TTC549 (cell line): ENCODE measurements around the gene ACTG1.

ENCODE experiments used
- FAIRE-seq: peaks from 2 replicates; lab custom pipeline; 2012; peaks lifted over from hg19 to GRCh38; lab: Jason Lieb, UNC

Gene ACTG1

DNA sequence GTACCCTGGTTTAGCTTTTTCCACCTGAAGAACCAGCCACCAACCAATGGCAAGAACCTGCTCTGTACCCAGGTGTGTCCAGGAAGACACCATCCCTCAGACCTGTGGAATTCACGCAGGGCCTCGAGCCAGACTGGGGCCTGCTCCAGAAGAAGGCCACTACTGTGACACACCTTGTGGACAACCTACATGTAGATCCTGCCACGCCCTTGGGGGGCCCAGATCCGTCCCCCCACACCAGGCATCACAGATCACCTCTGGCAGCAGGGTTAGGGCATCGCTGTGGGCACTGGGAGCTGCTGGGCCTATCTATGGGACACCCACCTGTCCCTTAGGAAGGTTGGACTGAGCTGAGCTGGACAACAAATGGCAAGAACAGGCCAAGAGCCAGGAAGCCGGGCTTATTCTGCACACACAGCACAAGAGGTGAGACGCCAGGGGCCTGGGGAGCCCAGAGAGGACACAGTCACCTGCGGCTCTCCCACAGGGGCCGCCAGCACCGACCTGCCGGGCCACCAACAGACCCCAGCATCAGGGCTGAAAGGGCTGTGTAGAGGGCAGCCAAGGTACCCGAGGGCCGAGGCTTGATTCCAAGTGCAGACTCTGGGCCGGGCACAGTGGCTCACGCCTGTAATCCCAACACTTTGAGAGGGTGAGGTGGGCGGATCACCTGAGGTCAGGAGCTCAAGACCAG, 31.8 kb upstream of the ACTG1 start:
- FAIRE-seq, result no peak

DNA sequence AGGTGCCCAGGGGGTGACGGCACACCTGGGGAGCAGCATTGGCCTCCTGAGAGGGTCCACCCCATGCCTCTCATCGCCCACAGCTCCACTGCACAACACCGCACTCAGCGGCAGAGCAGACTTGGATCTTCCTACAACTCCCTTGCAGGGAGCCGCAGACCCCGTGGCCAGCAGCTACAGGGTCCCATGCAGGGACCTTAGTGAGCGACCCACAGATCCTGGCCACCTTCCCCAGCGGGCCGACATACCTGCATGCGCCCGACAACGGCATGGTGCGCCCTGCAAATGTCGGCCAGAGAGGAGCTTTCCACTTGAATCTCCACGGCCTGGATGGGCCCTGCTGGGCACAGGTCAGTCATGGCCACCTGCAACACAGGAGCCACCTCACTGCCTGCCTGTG, 31.2 kb upstream of the ACTG1 start:
- FAIRE-seq, result no peak

DNA sequence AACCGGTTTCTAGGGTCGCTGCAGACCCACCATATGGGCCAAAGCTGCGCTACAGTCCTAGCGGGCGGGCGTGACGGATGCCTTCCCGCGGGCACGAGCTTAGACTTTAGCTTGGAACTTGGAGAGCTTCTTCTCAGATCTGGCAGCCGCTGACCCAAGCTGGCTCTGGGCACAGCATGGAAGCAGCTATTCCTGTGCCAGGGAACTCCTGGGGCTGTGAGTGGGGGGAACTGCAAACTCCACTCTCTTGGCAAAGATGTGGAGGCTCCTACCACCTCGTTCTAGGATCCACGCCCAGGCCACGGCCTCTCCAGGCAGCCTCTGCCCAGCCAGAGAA, 30.7 kb upstream of the ACTG1 start:
- no peak for FAIRE-seq

DNA sequence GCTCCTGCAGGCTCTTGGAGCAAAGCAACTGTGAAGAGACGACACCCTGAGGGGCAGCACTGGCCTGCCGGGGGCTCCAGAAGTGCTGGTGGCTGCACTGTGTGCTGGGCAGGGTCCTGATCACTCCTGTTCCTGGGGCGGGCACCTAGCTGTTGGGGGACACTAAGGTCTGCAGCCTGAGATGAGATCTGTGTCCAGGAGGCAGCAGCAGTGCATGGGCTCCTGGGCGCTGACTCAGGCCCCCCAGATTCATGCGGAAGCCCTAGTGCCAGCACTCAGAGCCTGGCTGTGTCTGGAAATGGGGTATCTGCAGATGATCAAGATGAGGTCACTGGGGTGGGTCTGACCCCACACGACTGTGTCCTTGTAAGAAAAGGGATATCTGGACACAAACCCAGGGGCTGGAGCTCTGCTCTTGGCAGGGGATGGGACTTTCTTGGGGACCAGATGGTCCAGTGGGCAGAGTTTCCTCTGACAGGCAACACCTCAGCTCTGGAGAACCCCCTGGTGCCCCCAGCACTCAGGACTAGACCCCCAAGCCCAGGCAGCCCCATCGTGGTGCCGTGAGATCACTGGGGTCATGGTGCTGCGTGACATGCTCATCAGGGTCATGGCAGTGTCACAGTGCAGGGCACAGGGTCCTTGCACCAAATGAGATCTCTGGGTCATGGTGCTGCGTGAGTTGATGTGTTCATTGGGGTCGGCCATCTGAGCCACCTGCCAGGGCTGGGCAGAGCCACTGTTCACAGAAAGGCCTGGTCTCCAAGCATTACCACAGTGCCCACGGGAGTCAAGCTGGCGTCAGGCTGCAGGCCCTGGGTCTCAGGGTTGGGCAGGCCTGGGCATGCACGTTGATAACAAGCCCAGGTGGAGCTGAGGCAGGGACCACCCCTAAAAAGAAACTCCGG, 30.1 kb upstream of the ACTG1 start:
- no peak for FAIRE-seq

DNA sequence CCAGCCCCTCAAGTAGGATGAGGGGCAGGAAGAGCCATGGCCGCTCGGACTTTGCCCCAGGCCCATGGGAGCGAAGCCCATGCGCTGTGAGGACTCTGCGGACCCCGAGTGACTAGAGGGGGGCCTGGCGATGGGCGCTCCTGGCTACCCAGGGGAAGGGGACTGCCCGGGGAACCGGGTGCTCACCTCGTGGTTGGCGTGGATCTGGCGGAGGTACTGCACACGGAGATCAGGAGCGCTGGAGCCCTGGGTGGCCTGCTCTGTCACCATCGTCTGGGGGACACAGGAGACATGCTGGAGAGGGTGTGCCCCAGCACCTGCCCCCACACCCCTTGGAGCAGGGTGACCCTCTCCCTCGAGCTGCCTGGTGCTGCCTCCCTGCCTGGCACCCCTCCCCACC, 28.5 kb upstream of the ACTG1 start:
- no peak for FAIRE-seq

DNA sequence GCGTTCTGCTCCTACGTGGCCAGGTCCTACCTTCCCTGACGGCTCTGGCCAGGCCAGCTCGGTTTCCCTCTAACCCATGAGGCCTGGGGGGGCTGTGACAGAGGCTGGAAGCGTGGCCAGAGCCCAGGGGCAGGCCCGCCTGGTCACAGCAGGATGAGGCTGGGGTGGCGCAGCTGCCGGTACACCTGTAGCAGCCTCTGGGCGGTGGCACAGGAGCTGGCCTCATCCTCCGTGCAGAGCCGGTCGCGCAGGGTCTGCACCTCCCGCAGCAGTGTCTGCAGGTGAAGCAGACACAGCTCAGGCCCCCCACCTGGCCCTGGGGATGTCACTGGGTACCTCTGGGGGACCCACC, 28.1 kb upstream of the ACTG1 start:
- FAIRE-seq, result no peak

DNA sequence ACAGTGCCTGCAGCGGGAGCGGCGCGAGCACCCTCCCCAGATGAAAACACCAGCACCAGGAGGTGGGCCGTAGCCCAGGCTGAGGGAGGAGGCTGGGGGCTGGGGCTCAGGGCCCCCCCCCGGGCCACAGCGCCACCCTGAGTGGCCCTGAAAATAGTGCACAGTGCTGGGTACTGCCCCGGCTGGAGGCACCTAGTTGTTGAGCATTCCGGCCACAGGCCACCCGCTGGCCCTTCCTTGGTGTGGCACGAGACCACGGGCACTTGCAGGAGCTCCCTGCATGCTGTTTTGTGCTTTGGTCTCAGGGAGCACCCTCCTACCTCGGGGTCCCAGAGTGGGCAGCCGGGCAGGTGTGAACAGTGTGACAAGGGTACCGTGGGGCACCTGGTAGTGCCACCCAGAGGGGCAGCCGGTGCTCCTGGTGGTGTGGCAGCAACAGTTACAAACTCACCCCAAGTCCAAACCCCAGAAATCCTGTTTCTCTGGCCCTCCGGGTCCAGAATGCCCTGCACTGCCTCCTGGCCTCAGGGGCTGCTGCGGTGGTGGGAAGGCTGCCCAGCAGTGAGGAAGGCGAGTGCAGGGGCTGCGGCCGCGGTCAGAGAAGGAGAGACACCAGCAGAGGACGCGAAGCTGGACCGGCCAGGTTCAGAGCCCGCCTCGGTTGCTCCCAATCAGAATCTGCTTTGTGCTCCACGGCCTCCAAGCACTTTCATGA, 27.5 kb upstream of the ACTG1 start:
- FAIRE-seq, result no peak

DNA sequence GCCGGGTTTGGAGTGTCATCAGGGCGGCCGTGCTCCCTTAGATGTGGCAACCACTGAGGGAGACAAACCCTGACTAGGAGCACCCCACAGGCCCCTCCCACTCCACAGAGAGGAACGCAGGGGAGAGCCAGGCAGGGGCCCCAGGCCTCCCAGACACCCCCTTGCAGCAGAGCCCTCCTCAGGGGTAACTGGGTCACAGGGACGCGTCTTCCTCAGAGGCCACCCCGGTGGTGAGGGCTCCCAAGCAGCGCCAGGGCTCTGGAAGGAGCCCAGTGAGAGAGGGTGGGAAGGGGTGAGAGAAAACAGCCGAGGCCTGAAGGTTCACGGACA, 26.9 kb upstream of the ACTG1 start:
- FAIRE-seq, result no peak

DNA sequence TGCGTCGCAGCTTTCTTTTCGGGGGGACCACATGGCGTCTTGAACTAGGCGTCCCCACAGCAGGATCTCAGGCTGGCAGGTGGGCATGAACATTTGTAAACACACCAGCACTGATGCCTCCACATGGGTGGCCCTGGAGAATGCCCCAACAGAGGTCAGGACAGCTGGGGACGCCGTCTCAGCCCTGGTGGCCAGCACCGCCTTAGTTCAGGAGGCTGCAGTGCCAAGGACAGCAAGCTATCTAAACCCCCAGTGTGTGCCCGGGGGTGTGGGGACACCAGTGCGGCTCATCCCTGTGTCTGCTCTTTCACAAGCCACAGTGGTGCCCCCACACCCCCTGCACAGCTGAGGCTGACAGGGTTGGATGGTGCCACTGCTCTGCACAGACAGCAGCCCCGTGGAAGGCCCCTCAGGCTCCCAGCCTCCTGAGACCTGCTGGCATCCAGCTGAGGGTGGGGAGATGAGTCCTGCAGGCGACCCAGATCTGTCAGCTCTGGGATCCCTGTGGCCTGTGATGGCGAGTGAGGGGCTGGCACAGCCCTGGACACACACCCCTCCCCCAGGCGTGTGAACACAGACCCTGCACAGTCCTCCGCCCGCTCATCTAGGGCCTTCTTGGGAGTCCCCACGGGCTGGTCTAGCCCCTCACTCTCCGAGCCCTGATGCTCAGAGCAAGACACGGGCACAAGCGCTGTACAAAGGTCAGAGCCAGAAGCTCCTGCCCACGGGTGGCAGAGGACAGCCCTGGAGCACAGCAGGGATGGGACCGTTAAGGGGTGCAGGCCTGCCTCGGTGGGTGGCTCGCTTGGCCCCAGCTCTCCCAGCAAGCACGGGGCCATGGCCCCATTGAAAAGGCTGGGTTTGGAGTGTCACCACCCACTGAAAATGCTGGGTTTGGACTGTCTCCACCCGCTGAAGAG, 26.3 kb upstream of the ACTG1 start:
- no peak for FAIRE-seq

DNA sequence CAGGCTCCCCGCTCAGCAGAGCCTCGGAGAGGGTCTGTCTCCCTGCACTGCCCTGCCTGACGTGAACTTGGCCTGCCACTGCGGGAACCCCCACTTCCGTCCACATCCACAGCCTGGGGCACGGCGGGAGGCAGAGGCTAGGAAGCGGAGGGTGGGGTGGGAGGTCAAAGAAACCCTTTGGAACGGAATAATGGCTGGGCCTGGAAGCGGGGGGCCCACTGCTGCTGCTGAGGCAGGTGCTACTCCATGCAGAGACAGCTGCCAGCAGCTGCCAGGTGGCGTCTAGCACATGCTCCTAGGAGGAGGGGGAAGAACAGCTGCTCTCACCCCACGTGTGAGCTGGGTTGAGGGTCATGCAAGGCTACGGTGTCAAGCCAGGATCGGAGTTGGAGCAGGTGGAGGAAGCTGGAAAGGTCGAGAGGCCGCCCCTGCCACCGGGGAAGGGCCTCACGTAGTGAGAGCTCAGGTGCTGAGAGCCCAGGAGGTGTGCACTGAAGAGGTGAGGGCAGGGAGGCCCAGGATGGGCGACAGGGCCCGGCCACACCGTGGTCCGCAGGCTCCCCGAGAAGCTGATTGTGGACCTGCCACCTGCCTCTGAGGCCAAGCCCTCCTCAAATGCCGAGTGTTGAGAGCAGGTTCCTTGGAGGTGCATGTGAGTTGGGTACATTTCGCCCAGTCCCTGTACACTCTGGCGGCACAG, 25.4 kb upstream of the ACTG1 start:
- FAIRE-seq, result no peak

DNA sequence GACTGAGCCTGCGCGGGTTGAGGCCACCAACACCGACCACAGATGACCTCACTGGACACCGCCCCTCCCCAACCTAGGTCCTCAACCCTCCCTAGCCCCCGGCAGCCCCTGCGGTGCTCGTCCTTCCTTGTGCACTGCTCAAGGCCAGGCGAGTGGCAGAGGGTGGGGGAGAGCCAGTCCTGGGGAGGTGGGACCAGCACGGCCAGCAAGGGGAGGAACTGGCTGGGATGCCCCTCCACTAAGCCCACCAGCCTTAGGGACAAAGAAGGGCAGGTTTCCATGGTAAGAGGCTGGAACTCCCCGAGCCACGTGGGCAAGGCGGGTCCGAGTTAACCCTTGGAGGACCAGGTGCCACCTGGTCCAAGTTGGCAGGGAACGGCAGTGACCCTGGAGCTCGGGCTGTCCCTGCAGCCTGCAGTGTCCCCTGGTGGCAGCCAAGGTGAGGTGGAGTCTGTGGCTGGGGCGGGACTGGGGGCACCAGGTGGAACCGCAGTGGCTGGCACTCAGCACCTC, 24.8 kb upstream of the ACTG1 start:
- FAIRE-seq, result no peak

DNA sequence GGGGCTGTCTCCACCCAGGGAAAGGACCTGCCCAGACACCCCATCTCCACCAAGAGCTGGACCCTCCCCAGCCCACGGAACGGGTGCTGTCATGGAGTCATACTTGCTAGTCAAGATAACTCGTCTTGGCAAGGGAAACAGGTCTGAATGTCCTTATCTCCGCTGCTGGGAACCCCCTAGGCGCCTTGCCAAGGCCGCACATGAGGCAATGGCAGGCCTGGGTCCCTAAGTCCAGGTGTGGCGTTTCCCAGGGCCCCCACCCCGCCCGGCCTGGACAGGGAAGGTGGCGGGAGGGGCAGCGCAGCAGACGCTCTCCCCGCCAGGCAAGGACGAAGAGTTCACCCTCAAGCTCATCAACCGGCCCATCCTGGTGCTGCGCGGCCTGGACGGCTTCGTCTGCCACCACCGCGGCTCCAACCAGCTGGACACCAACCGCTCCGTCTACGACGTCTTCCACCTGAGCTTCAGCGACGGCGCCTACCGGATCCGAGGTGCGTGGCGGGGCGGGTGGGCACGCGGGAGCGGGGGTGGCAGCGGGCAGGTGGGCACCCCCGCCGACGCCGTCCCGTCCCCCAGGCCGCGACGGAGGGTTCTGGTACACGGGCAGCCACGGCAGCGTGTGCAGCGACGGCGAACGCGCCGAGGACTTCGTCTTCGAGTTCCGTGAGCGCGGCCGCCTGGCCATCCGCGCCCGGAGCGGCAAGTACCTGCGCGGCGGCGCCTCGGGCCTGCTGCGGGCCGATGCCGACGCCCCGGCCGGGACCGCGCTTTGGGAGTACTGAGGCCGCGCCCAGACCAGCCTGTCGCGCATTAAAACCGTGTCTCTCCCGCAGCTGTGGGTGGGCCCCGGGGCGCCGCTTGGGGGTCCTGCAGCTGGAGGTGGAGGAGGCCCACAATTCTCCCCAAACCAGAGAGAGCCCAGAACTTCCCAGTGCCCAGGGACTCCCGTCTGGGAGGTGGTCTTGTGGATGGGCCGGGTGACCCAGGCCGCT, 24.0 kb upstream of the ACTG1 start:
- FAIRE-seq, result no peak

DNA sequence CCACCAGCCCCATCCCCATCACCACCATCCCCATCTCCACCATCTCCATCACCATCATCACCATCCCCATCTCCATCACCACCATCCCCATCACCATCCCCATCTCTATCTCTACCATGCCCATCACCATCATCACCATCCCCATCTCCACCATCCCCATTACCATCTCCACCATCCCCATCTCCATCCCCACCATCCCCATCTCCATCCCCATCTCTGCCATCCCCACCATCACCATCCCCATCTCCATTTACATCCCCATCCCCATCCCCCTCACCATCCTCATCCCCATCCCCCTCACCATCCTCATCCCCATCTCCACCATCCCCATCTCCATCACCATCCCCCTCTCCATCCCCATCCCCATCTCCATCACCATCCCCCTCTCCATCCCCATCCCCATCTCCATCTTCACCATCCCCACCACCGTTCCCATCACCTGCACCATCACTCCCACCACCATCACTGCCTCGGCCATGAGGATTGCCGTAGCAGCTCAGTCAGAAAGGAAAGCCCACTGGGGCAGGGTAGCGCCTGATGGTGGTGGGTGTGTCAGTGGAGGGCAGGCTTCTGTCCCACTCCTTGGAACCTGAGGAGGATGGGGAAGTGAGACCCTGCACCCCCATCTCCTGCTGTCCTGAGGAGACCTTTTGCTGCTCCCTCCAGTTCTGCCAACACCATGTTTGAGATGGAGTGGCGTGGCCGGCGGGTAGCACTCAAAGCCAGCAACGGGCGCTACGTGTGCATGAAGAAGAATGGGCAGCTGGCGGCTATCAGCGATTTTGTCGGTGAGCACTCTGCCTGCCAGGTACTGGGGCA, 23.1 kb upstream of the ACTG1 start:
- no peak for FAIRE-seq

DNA sequence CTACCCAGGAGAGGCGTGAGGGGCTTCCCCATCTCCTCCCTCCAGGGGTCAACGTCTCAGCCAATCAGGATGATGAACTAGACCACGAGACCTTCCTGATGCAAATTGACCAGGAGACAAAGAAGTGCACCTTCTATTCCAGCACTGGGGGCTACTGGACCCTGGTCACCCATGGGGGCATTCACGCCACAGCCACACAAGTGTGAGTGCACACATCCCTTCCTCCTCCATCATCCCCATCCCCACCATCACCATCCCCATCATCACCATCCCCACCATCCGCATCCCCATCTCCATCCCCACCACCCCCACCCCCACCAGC, 22.4 kb upstream of the ACTG1 start:
- FAIRE-seq, result no peak

DNA sequence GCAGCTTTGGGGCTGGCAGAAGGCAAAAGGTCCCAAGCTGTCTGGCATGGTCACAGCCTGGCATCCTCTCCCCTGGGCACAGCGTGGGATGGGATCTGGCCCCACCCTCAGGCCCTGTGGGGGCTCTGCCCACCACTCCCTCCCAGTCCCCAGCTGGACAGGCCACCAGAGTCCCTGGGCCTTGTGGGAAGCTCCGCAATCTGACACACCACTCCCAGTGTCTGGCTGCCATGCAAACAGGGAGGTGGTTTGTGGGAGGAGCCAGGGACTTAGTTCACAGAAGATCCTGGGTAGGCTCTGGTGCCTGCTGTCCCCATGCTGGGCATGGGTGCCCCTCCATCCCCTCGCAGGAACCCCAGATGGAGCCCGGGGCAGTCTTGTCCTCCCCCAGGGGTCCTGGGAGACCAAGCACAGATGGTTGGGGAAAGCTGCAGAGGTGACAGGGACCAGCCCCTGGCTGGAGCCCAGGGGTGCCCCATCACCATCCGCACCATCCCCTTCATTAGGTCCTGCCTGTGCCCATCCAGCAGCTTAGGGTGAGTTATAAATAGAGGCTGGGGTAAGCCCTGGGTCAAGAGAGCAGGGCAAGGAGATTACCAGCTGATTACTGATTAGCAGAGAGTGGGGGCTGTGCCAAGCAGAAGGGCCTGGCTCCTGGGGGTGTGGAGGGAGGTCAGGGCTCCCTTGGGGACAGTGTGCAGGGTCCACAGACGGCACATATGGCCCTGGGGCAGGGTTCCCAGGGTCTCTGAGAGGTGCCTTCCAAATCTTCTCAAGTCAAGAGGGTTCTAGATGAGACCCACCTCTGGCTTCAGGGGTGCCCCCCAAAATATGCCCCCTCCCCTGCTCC, 21.8 kb upstream of the ACTG1 start:
- no peak for FAIRE-seq

DNA sequence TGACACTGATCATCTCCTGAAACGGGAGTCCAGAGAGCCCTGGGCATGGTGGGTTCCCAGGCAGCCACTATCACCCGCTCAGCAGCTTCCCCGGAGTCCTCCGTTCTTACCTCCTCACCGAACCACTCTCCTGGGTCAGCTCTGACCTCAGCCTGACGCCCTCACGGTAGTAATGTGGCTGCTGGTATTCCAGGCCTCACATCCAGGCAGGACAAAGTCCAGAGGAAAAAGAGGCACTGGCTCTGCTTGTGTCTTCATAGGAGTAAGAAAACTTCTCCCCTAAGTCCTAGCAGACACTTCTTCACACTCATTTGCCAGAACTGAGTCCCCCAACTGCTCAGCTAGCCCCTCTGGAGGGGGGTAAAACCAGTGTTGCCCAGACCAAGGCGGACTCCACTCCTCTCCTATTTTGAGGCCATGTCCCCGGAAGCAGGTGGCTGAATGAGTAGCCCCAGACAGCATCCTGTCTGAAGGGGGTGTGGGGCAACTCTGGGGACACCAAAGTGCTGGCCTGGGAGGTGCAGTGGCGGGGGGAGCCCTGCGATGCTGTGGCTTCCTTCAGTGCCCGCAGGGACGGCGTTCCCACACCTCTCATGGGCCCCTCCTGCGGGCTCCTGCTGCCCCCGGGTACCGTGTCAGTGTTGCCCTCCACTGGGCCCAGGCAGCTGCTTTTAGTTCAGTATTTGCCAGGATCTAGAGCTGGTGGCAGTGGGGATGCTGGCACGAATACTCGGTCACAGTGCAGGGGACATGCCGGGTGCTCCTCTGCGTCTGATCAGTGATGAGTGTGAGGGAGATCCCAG, 20.9 kb upstream of the ACTG1 start:
- FAIRE-seq, result no peak

DNA sequence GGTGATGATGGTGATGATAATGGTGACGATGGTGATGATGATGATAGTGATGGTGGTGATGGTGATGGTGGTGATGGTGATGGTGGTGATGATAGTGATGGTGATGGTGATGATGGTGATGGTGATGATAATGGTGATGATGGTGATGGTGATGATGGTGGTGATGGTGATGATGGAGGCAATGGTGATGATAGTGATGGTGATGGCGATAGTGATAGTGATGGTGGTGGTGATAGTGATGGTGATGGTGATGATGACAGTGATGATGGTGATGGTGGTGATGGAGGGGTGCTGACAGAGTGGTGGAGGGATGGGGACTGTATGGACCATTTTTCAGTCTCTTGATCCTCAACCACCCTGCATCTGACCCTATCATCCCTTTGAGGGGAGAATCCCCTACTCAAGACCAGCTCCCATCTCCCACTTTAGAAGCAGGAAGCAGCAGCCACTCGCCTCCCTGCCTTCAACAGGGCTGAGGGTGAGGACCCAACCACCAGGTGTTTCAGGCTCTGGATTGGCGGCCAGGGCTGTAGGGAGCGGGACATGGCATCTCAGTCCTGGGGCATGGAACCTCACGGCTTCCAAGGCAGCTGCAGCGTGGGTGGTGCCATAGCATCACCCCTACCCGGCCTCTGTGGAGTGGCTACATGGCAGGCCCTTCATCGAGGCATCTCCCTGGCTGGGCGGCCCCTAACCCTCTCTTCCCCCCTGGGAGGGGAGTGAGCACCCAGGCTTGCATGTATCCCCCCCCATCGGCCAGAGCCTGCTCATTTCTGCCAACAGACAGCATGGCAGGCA, 20.1 kb upstream of the ACTG1 start:
- no peak for FAIRE-seq
